ENCODE data around the gene PRKACA. TPM values are rescaled to one million over a fixed set of nuclear protein-coding genes. Genes with fewer than 3 reads are reported as not detected.

Gene PRKACA
- total and polyA plus RNA-seq, 2 donors (not counting 3 experiments of a cell fraction or from before 2014, with no cell fraction given), result 44.2 to 97.5 TPM

DNA sequence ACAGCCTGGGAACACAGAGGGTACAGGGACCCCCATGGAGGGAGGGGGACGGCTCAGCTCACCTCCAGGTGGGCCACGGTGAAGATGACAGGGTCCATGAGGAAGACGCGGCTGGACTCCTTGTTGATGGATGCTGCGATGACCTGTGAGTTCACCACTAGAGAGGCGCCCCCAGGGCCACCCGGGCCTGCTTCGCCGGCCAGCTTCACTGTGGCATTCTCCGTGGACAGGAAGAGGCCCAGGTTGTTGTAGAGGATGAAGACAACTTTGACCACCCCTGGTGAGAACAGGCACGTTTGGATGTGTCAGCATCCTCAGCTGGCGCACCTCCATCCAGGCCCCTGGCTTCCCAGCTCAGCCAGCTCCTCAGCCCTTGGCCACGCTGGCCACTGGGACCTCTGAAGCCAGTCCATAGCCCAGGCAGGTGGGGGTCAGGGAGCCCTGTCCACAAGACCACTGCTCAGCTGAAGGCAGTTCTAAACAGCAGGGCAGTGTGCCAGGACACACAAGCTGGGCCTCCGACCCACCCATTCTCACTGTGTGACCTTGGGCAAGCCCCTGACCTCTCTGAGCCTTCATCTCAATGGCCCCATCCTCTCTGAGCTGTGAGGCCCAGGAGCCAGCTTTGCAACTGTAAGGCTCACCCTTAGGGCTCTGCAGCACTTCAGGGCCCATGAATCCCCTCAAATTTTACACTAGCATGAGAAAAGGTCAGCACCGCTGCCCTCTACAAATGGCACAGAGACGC, 40.9 kb upstream of the PRKACA start:
- Histone ChIP-seq H3K27ac (ENCODE audit: insufficient read depth, low read depth, low read length) (no peak overlapping the region), H3K36me3 (ENCODE audit: control insufficient read depth in 2 of 2, extremely low read depth in 1 of 2, insufficient read depth in 2 of 2, low read length in 2 of 2) (peaks cover 2 to 15% of the 10 kb centered on the region in 2 experiments), H4K20me1 (replicated peaks; ENCODE audit: control insufficient read depth, extremely low read depth, insufficient read depth, low read length) (no peaks in the 10 kb centered on the region), H2AFZ (ENCODE audit: low read depth, low read length) (no peak overlapping the region), H3K9me3 (replicated peaks; ENCODE audit: control insufficient read depth, insufficient read depth, low read length) (no peaks in the 10 kb centered on the region), H3K4me1 (ENCODE audit: control insufficient read depth, extremely low read depth, insufficient read depth, low read length) (no peaks in the 10 kb centered on the region), H3K9me1 (replicated peaks; ENCODE audit: control insufficient read depth, extremely low read depth, insufficient read depth, low read length) (no peaks in the 10 kb centered on the region), H3K9ac (replicated peaks; ENCODE audit: extremely low read depth, insufficient read depth, low read length) (no peak overlapping the region), H3K79me2 (ENCODE audit: control insufficient read depth, insufficient read depth, low read length) (no peaks in the 10 kb centered on the region), H3K27me3 (ENCODE audit: control insufficient read depth in 2 of 2, insufficient read depth in 2 of 2, low read length in 2 of 2) (no peaks in the 10 kb centered on the region), H3K4me3 (replicated peaks in 1 of 3; ENCODE audit: insufficient read depth in 1 of 3, low read depth in 1 of 3, low read length in 3 of 3) (no peak overlapping the region), H3K4me2 (ENCODE audit: insufficient read depth, low read length) (no peak overlapping the region)
- no peak for DNase-seq (ENCODE audit: low read depth, low spot score)
- intact Hi-C loops (cut with micrococcal nuclease) (no loop called here), dilution Hi-C loops (cut with MboI; ENCODE audit: extremely low pct_ligation_motif_present, low sequenced_read_pairs) (no loop called here)
- no peak for FAIRE-seq
- TF ChIP-seq EZH2 (IDR thresholded peaks at IDR 0.05; ENCODE audit: borderline replicate concordance, low read depth, low read length, severe bottlenecking) (no peak), POLR2AphosphoS5 (IDR thresholded peaks at IDR 0.05; ENCODE audit: insufficient read depth, low read depth, low read length) (no peak), POLR2A (IDR thresholded peaks at IDR 0.05; ENCODE audit: low read depth, low read length) (no peak), GATA2 (IDR thresholded peaks at IDR 0.05; ENCODE audit: insufficient read depth, insufficient read length, low read depth, low read length) (no peak), JUN (IDR thresholded peaks at IDR 0.05; ENCODE audit: borderline replicate concordance, insufficient read depth, insufficient read length, low read depth) (no peak), MYC (IDR thresholded peaks at IDR 0.05; ENCODE audit: low read depth, low read length) (no peak), FOS (IDR thresholded peaks at IDR 0.05; ENCODE audit: borderline replicate concordance, insufficient read depth, low read length) (no peak)
- TF ChIP-seq, protein P1, sequence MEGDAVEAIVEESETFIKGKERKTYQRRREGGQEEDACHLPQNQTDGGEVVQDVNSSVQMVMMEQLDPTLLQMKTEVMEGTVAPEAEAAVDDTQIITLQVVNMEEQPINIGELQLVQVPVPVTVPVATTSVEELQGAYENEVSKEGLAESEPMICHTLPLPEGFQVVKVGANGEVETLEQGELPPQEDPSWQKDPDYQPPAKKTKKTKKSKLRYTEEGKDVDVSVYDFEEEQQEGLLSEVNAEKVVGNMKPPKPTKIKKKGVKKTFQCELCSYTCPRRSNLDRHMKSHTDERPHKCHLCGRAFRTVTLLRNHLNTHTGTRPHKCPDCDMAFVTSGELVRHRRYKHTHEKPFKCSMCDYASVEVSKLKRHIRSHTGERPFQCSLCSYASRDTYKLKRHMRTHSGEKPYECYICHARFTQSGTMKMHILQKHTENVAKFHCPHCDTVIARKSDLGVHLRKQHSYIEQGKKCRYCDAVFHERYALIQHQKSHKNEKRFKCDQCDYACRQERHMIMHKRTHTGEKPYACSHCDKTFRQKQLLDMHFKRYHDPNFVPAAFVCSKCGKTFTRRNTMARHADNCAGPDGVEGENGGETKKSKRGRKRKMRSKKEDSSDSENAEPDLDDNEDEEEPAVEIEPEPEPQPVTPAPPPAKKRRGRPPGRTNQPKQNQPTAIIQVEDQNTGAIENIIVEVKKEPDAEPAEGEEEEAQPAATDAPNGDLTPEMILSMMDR (IDR thresholded peaks at IDR 0.05; ENCODE audit: extremely low read depth in 1 of 2, insufficient read depth in 1 of 2, low read depth in 1 of 2, low read length in 2 of 2), result no peak
- TF ChIP-seq, protein P2, sequence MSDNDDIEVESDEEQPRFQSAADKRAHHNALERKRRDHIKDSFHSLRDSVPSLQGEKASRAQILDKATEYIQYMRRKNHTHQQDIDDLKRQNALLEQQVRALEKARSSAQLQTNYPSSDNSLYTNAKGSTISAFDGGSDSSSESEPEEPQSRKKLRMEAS (IDR thresholded peaks at IDR 0.05; ENCODE audit: insufficient read depth, insufficient read length), result no peak
- no TSS peak for BruUV-seq (replicated peaks)
- CTCF ChIA-PET, result interaction anchor here (1.2 to 1.8 kb wide), 3 partner anchors 10 to 190 kb away, joined by 4 to 8 read pairs (median 5); partner anchors contain the start of gene ASF1B
- POLR2A ChIA-PET, result interaction anchor here (0.5 kb wide), 1 partner anchor 15 kb away, joined by 5 read pairs; no protein-coding TSS in a partner anchor

All from endothelial cell of umbilical vein (primary cell).